A549 (cell line): ENCODE data around the gene LAMC3. TPM values are rescaled to one million over a fixed set of nuclear protein-coding genes. Genes with fewer than 3 reads are reported as not detected.

ENCODE experiments used
- ATAC-seq, 2 experiments: fragments of 200-7000 bp in 1 of 2; fragments of >200 bp in 1 of 2; cut with Nextera tagmentation in 1 of 2; cut with Tn5 transposase in 1 of 2; 3 replicates each; pipeline versions ENCODE4 v1.8.0 to v1.9.1; 2018 to 2020; ENCODE audit warnings: mild to moderate bottlenecking in 1 of 2, moderate library complexity in 1 of 2
- CTCF ChIA-PET: fragments of 300-600 bp; sonication (Branson Sonifier 250); formaldehyde crosslinking; extraction: SDS; loops from one replicate; lab custom pipeline; 2021; ENCODE audit warnings: antibody characterized with exemption, inconsistent platforms; lab: Yijun Ruan, JAX
- POLR2A ChIA-PET: fragments of 350-600 bp; formaldehyde crosslinking; extraction: SDS; loops from one replicate; lab custom pipeline; 2021; ENCODE audit warnings: antibody characterized with exemption, inconsistent platforms; lab: Yijun Ruan, JAX
- DNase-seq, 2 experiments: peaks; one replicate each; pipeline versions ENCODE4 v3.0.0 to v3.0.0-alpha.2; 2011 to 2016; ENCODE audit warnings: low read depth in 1 of 2, low spot score in 1 of 2
- FAIRE-seq: peaks from 2 replicates; lab custom pipeline; 2011; peaks lifted over from hg19 to GRCh38; lab: Jason Lieb, UNC
- H3K27ac ChIP-seq, 2 experiments: fragments of >200 bp; sonication (Bioruptor Twin); formaldehyde crosslinking; 3 replicates each; pipeline ENCODE4 v1.5.1; 2016 to 2017
- H3K4me1 ChIP-seq: fragments of >200 bp; sonication (Bioruptor Twin); formaldehyde crosslinking; 3 replicates; pipeline ENCODE4 v1.6.1; 2016
- H3K4me2 ChIP-seq: fragments of >200 bp; sonication (Bioruptor Twin); formaldehyde crosslinking; 3 replicates; pipeline ENCODE4 v1.6.1; 2016
- H3K4me3 ChIP-seq: fragments of >200 bp; sonication (Bioruptor Twin); formaldehyde crosslinking; 3 replicates; pipeline ENCODE4 v1.5.1; 2016
- H3K9me3 ChIP-seq: fragments of >200 bp; sonication (Bioruptor Twin); formaldehyde crosslinking; 3 replicates; pipeline ENCODE4 v1.6.1; 2016
- BHLHE40 ChIP-seq: IDR thresholded peaks from 2 replicates; pipeline ENCODE4 v1.6.1; 2012; ENCODE audit warnings: low read depth, low read length, inconsistent platforms
- CHD2 ChIP-seq: fragments of 150-350 bp; IDR thresholded peaks from 2 replicates; pipeline ENCODE4 v1.6.1; 2014; ENCODE audit warnings: low read length; ENCODE audit not compliant: partially characterized antibody
- EHMT2 ChIP-seq: fragments of 200-600 bp; sonication (generic); IDR thresholded peaks from 2 replicates; pipeline ENCODE4 v1.6.1; 2016; ENCODE audit warnings: antibody characterized with exemption, low read depth, mild to moderate bottlenecking, moderate library complexity
- EP300 ChIP-seq, 2 experiments: fragments of >200 bp; sonication (Bioruptor Twin); formaldehyde crosslinking; IDR thresholded peaks; 2 replicates in 1 of 2; 3 replicates in 1 of 2; pipeline ENCODE4 v1.6.1; 2016 to 2017
- ESRRA ChIP-seq: fragments of 150-350 bp; IDR thresholded peaks from 2 replicates; pipeline ENCODE4 v1.6.1; 2014; ENCODE audit warnings: mild to moderate bottlenecking, low read length, borderline replicate concordance
- FOXS1 ChIP-seq: fragments of 250-450 bp; sonication (Bioruptor Pico); IDR thresholded peaks from 2 replicates; pipeline ENCODE4 v1.5.0; 2020; ENCODE audit warnings: mild to moderate bottlenecking, moderate library complexity
- GATA3 ChIP-seq: IDR thresholded peaks from 2 replicates; pipeline ENCODE4 v1.6.1; 2012; ENCODE audit warnings: borderline replicate concordance
- HOXB5 ChIP-seq: fragments of 250-450 bp; sonication (Bioruptor Pico); IDR thresholded peaks from 2 replicates; pipeline ENCODE4 v1.5.0; 2020; ENCODE audit warnings: mild to moderate bottlenecking, moderate library complexity
- KDM1A ChIP-seq: fragments of 200-600 bp; sonication (generic); IDR thresholded peaks from 2 replicates; pipeline ENCODE4 v1.6.1; 2016; ENCODE audit warnings: low read depth, mild to moderate bottlenecking
- NFE2L2 ChIP-seq: fragments of 150-350 bp; conservative IDR thresholded peaks from 2 replicates; pipeline ENCODE4 v1.6.1; 2014; ENCODE audit warnings: low read length
- NR3C1 ChIP-seq: fragments of >200 bp; sonication (Bioruptor Twin); formaldehyde crosslinking; IDR thresholded peaks from 3 replicates; pipeline ENCODE4 v1.6.1; 2017
- RARB ChIP-seq: fragments of 250-450 bp; sonication (Bioruptor Pico); IDR thresholded peaks from 2 replicates; pipeline ENCODE4 v1.8.0; 2021; ENCODE audit warnings: mild to moderate bottlenecking, moderate library complexity
- TP53 ChIP-seq: fragments of 250-450 bp; sonication (Bioruptor Pico); IDR thresholded peaks from 2 replicates; pipeline ENCODE4 v1.5.0; 2021; ENCODE audit warnings: mild to moderate bottlenecking, moderate library complexity
- USF2 ChIP-seq: fragments of 450-650 bp; IDR thresholded peaks from 2 replicates; pipeline ENCODE4 v1.6.1; 2014; ENCODE audit warnings: antibody characterized with exemption
- ZSCAN20 ChIP-seq: fragments of 250-450 bp; sonication (Bioruptor Pico); IDR thresholded peaks from 2 replicates; pipeline ENCODE4 v1.8.0; 2022; ENCODE audit warnings: mild to moderate bottlenecking, moderate library complexity
- WGBS: methylation state at CpG from one replicate; pipeline ENCODE4 v1.1.6; 2017; ENCODE audit errors: missing lambda C conversion rate; 5-methylcytosine and 5-hydroxymethylcytosine counted together
- polyA plus RNA-seq, 4 experiments: library from polyadenylated mRNA; depleted of rRNA in 3 of 4; stranded (reverse); fragments of >200 nt; fragmentation: RNase III in 1 of 4; extraction: RNeasy Plus Mini Kit Qiagen cat#74134 plus additional on column Dnase treatment in 1 of 4; gene quantifications; 2 replicates in 3 of 4; 3 replicates in 1 of 4; pipeline ENCODE4 v1.2.3, GENCODE V29; 2011 to 2017
- TF ChIP-seq, protein P1 (sequence below): fragments of >200 bp; sonication (Bioruptor Twin); formaldehyde crosslinking; IDR thresholded peaks from 2 replicates; pipeline ENCODE4 v1.6.1; 2016
- TF ChIP-seq, protein P2 (sequence below): fragments of >200 bp; sonication (Bioruptor Twin); formaldehyde crosslinking; IDR thresholded peaks from 3 replicates; pipeline ENCODE4 v1.6.1; 2016
- TF ChIP-seq, protein P3 (sequence below): IDR thresholded peaks from 2 replicates; pipeline ENCODE4 v1.6.1; 2012

Gene LAMC3
- polyA plus RNA-seq, 2 of the 4 experiments (the other 2 are of a cell fraction): 1.0 to 1.5 TPM

DNA sequence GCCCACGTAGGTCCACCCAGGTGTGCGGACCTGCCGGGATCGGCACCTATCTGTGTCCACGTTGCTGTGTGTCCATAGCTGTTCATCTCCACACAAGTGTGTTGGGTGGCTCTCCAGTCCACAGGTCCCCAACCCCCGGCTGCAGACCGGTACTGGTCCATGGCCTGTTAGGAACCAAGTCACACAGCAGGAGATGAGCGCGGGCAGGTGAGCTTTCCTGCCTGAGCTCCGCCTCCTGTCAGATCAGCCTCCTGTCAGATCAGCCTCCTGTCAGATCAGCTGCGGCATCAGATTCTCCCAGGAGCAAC is 18.9 kb downstream of the LAMC3 start:
- TF ChIP-seq NR3C1: no peak
- TF ChIP-seq, protein P1, sequence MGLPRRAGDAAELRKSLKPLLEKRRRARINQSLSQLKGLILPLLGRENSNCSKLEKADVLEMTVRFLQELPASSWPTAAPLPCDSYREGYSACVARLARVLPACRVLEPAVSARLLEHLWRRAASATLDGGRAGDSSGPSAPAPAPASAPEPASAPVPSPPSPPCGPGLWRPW: no peak
- TF ChIP-seq, protein P2, sequence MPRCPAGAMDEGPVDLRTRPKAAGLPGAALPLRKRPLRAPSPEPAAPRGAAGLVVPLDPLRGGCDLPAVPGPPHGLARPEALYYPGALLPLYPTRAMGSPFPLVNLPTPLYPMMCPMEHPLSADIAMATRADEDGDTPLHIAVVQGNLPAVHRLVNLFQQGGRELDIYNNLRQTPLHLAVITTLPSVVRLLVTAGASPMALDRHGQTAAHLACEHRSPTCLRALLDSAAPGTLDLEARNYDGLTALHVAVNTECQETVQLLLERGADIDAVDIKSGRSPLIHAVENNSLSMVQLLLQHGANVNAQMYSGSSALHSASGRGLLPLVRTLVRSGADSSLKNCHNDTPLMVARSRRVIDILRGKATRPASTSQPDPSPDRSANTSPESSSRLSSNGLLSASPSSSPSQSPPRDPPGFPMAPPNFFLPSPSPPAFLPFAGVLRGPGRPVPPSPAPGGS: no peak
- no peak for TF ChIP-seq ZSCAN20 (CRISPR knock-in tag)
- Histone ChIP-seq H3K4me3 (no peak overlapping the region), H3K4me1 (peaks cover 11% of the 10 kb centered on the region), H3K27ac (no peak overlapping the region), H3K4me2 (no peak overlapping the region), H3K9me3 (no peaks in the 10 kb centered on the region)
- no peak for ATAC-seq
- no peak for FAIRE-seq
- ChIA-PET POLR2A (no interaction called here), CTCF (interaction anchor here (1.2 to 2.2 kb wide), 5 partner anchors 9 to 30 kb away, joined by 3 to 16 read pairs (median 4); no protein-coding TSS in a partner anchor)
- WGBS: 94% methylated on average over 11 of the region's 11 CpGs
- DNase-seq: no peak

DNA sequence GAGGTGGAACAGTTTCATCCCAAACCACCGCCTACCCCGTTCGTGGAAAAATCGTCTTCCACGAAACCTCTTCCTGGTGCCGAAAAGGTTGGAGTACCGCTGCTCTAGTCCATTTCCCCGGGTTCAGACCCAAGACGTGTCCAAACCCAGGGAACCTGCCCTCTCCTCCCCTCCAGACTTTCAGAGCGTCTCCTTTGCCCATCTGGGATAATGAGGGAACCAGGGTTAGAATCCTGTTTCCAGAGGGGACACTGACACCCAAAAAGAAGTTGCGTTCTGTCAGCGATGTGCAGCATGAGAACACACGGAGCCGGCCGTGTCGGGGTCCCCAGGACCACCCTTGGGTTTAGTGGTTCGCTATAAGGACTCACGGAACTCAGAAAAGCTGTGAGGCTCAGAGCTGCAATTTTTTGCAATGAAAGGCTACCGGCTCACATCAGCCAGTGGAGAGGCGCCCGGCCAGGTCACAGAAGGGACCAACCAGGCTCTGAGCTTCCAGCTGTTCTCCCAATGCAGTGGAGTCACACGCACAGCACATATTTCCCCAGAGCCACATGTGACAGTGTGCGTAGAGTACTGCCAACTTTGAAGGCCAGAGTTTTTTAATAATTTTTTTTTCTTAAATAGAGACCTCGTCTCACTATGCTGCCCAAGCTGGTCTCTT is 19.4 kb downstream of the LAMC3 start:
- Histone ChIP-seq H3K27ac (no peak overlapping the region), H3K4me3 (no peak overlapping the region), H3K4me1 (peaks cover 11% of the 10 kb centered on the region), H3K4me2 (no peak overlapping the region), H3K9me3 (no peaks in the 10 kb centered on the region)
- ChIA-PET CTCF (interaction anchor here (1.2 to 3.7 kb wide), 6 partner anchors 9 to 29 kb away, joined by 3 to 33 read pairs (median 4); no protein-coding TSS in a partner anchor), POLR2A (no interaction called here)
- FAIRE-seq (no peak), ATAC-seq (no peak), DNase-seq (no peak)
- no peak for TF ChIP-seq CHD2
- no peak for TF ChIP-seq EHMT2
- TF ChIP-seq RARB (CRISPR knock-in tag): no peak
- WGBS: 81% methylated on average over 24 of the region's 24 CpGs

- ChIA-PET POLR2A (no interaction called here), CTCF (interaction anchor here (0.6 to 3.7 kb wide), 6 partner anchors 14 to 404 kb away, joined by 3 to 33 read pairs (median 4); no protein-coding TSS in a partner anchor)
- WGBS: 80% methylated on average over 13 of the region's 14 CpGs
- no peak overlapping the region for H3K4me3 ChIP-seq
- H3K27ac ChIP-seq: no peak overlapping the region
- H3K4me2 ChIP-seq: no peak overlapping the region
- no peak for FAIRE-seq
- no peak for TF ChIP-seq BHLHE40
- no peak for TF ChIP-seq HOXB5
- TF ChIP-seq, protein P3, sequence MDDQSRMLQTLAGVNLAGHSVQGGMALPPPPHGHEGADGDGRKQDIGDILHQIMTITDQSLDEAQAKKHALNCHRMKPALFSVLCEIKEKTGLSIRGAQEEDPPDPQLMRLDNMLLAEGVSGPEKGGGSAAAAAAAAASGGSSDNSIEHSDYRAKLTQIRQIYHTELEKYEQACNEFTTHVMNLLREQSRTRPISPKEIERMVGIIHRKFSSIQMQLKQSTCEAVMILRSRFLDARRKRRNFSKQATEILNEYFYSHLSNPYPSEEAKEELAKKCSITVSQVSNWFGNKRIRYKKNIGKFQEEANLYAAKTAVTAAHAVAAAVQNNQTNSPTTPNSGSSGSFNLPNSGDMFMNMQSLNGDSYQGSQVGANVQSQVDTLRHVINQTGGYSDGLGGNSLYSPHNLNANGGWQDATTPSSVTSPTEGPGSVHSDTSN: no peak
- no peak for TF ChIP-seq ESRRA
- no peak for TF ChIP-seq EP300 (IDR thresholded peaks at IDR 0.05)
- no peak for TF ChIP-seq NFE2L2
- no peak for TF ChIP-seq TP53 (CRISPR knock-in tag)
- TF ChIP-seq RARB (CRISPR knock-in tag): no peak
- TF ChIP-seq, protein P1: no peak
- no peak for TF ChIP-seq KDM1A
- no peak for TF ChIP-seq GATA3
- no peak for TF ChIP-seq USF2
- TF ChIP-seq FOXS1: no peak
- TF ChIP-seq, all 56 proteins: peak for 0
- Histone ChIP-seq H3K4me1 (peaks cover 11% of the 10 kb centered on the region), H3K9me3 (no peaks in the 10 kb centered on the region)
- ATAC-seq (no peak), DNase-seq (no peak)
Observed at GRCh38 chr9:131028931-131029573, 20.1 kb downstream of the LAMC3 start.
